GM12878 (cell line): ENCODE results near the gene OPTC. TPM values are rescaled to one million over a fixed set of nuclear protein-coding genes. Genes with fewer than 3 reads are reported as not detected.

Source experiments
- ATAC-seq: fragments of 200-7000 bp; cut with Tn5 transposase; 3 replicates; pipeline ENCODE4 v1.9.1; 2020; ENCODE audit warnings: mild to moderate bottlenecking, moderate library complexity
- BruUV-seq: library from RNA; stranded (reverse); fragments of 400-500 nt; replicated peaks from 2 replicates; lab custom pipeline; 2021; lab: Mats Ljungman, UMichigan
- CTCF ChIA-PET: fragments of 300-600 bp; sonication (Branson Sonifier 250); formaldehyde crosslinking; extraction: SDS; loops from one replicate; lab custom pipeline; 2021; ENCODE audit warnings: inconsistent platforms; lab: Yijun Ruan, JAX
- POLR2A ChIA-PET: fragments of 350-600 bp; formaldehyde crosslinking; extraction: SDS; loops from one replicate; lab custom pipeline; 2021; ENCODE audit warnings: inconsistent platforms; lab: Charles Lee
- RAD21 ChIA-PET: fragments of 300-600 bp; sonication (Branson Sonifier 250); formaldehyde crosslinking; loops from one replicate; lab custom pipeline; 2023; ENCODE audit warnings: antibody characterized with exemption; ENCODE audit not compliant: unreplicated experiment; lab: Charles Lee
- SMC1A ChIA-PET: fragments of 300-600 bp; sonication (Branson Sonifier 250); formaldehyde crosslinking; loops from one replicate; lab custom pipeline; 2023; ENCODE audit not compliant: unreplicated experiment, uncharacterized antibody; lab: Charles Lee
- DNase-seq: peaks from one replicate; pipeline ENCODE4 v3.0.0-alpha.2; 2011; ENCODE audit warnings: low read depth, low spot score
- FAIRE-seq: peaks from 3 replicates; lab custom pipeline; 2011; peaks lifted over from hg19 to GRCh38; lab: Jason Lieb, UNC
- H2AFZ ChIP-seq: 2 replicates; pipeline ENCODE4 v1.6.0; 2011; ENCODE audit warnings: low read depth, low read length, control low read depth; ENCODE audit not compliant: control insufficient read depth
- H3K27ac ChIP-seq: 2 replicates; pipeline ENCODE4 v1.5.1; 2011; ENCODE audit warnings: control low read depth; ENCODE audit not compliant: control insufficient read depth, insufficient read depth
- H3K27me3 ChIP-seq, 2 experiments: replicated peaks in 1 of 2; 2 replicates each; pipeline versions ENCODE4 v1.6.0 to v1.6.1; 2011; ENCODE audit warnings: low read length in 1 of 2; ENCODE audit not compliant: control insufficient read depth in 2 of 2, insufficient read depth in 2 of 2
- H3K36me3 ChIP-seq, 2 experiments: 2 replicates each; pipeline ENCODE4 v1.5.1; 2011; ENCODE audit warnings: low read length in 1 of 2; ENCODE audit not compliant: control insufficient read depth in 2 of 2, insufficient read depth in 2 of 2
- H3K4me1 ChIP-seq: 2 replicates; pipeline ENCODE4 v1.6.1; 2011; ENCODE audit warnings: mild to moderate bottlenecking, low read length, moderate library complexity, mixed read lengths; ENCODE audit not compliant: control insufficient read depth, insufficient read depth
- H3K4me2 ChIP-seq: 2 replicates; pipeline ENCODE4 v1.6.0; 2011; ENCODE audit warnings: control low read depth; ENCODE audit not compliant: control insufficient read depth, insufficient read depth
- H3K4me3 ChIP-seq: fragments of 200-600 bp; sonication (generic); 2 replicates; pipeline ENCODE4 v1.5.1; 2016
- H3K79me2 ChIP-seq: 2 replicates; pipeline ENCODE4 v1.6.0; 2011; ENCODE audit warnings: low read length; ENCODE audit not compliant: control insufficient read depth, insufficient read depth
- H3K9ac ChIP-seq: 2 replicates; pipeline ENCODE4 v1.8.0; 2011; ENCODE audit warnings: low read length, control low read depth, mixed read lengths; ENCODE audit not compliant: control insufficient read depth, insufficient read depth
- H3K9me3 ChIP-seq: replicated peaks from 3 replicates; pipeline ENCODE4 v1.5.1; 2011; ENCODE audit warnings: mild to moderate bottlenecking, low read length; ENCODE audit not compliant: control insufficient read depth, insufficient read depth
- H4K20me1 ChIP-seq: 2 replicates; pipeline ENCODE4 v1.6.0; 2011; ENCODE audit not compliant: control insufficient read depth, insufficient read depth
- BCL3 ChIP-seq: IDR thresholded peaks from 2 replicates; pipeline ENCODE4 v1.6.1; 2011; ENCODE audit warnings: borderline replicate concordance, low read depth, mild to moderate bottlenecking, moderate library complexity, low read length; ENCODE audit not compliant: insufficient read depth, poor library complexity, severe bottlenecking
- CHD2 ChIP-seq: IDR thresholded peaks from 2 replicates; pipeline ENCODE4 v1.6.1; 2011; ENCODE audit warnings: low read depth, low read length, improper control_type of control experiment, borderline replicate concordance
- EED ChIP-seq: sonication (generic); IDR thresholded peaks from 2 replicates; pipeline ENCODE4 v1.6.1; 2016; ENCODE audit warnings: antibody characterized with exemption, low read depth
- JUNB ChIP-seq: IDR thresholded peaks from 2 replicates; pipeline ENCODE4 v1.6.1; 2016; ENCODE audit warnings: antibody characterized with exemption, mild to moderate bottlenecking
- NR2C2 ChIP-seq: IDR thresholded peaks from 2 replicates; pipeline ENCODE4 v1.6.1; 2011; ENCODE audit warnings: borderline replicate concordance, low read depth; ENCODE audit not compliant: control insufficient read depth, insufficient read length
- SKIL ChIP-seq: fragments of 450-650 bp; IDR thresholded peaks from 2 replicates; pipeline ENCODE4 v1.6.1; 2017; ENCODE audit warnings: mild to moderate bottlenecking, low read depth, inconsistent platforms; ENCODE audit not compliant: poor library complexity, severe bottlenecking
- SMAD1 ChIP-seq: fragments of 450-650 bp; IDR thresholded peaks from 2 replicates; pipeline ENCODE4 v1.6.1; 2018; ENCODE audit warnings: mild to moderate bottlenecking, low read depth; ENCODE audit not compliant: partially characterized antibody
- STAT3 ChIP-seq: IDR thresholded peaks from 2 replicates; pipeline ENCODE4 v1.6.1; 2011; ENCODE audit warnings: low read depth, low read length, improper control_type of control experiment
- WGBS: methylation state at CpG from one replicate; pipeline ENCODE4 v1.1.6; 2016; ENCODE audit warnings: low lambda C conversion rate; ENCODE audit not compliant: insufficient replicate concordance, insufficient coverage; ENCODE audit errors: missing lambda C conversion rate; 5-methylcytosine and 5-hydroxymethylcytosine counted together
- in situ Hi-C: fragments of 300-500 bp; cut with MboI; formaldehyde crosslinking; loops from 9 replicates; pipeline ENCODE4 v1.14.3; 2018; ENCODE audit warnings: mixed read lengths
- intact Hi-C: fragments of 100-400 bp; cut with micrococcal nuclease; formaldehyde crosslinking; loops from one replicate; pipeline ENCODE4 v1.14.2; 2022; ENCODE audit not compliant: unreplicated experiment
- polyA plus RNA-seq, 11 experiments: library from polyadenylated mRNA; depleted of rRNA in 4 of 11; unstranded in 6 of 11; stranded (reverse) in 5 of 11; fragments of >200 nt; fragmentation: Nextera tagmentation in 4 of 11; fragmentation: Illumina TruSeq in 1 of 11; extraction: Ambion mirVana in 4 of 11; extraction: Trizol in 1 of 11; gene quantifications; 1 replicate in 1 of 11; 2 replicates in 10 of 11; pipeline versions ENCODE4 v1.2.1 to v1.2.3, GENCODE V29; 2011 to 2016; ENCODE audit warnings: inconsistent platforms in 2 of 11, missing spikeins in 2 of 11, low read depth in 1 of 11
- total RNA-seq, 4 experiments: library from RNA; depleted of rRNA in 3 of 4; stranded (reverse); fragments of >200 nt in 3 of 4; fragmentation: Illumina TruSeq in 1 of 4; extraction: Trizol in 1 of 4; gene quantifications; 2 replicates each; pipeline versions ENCODE4 v1.2.1 to v1.2.3, GENCODE V29; 2013 to 2021

Gene OPTC
- total and polyA plus RNA-seq, 10 of the 15 experiments (the other 5 are each of a cell fraction or from before 2014, with no cell fraction given), result not detected

GRCh38 chr1:203537806-203538464 is 44.0 kb downstream of the OPTC start:
- ChIA-PET POLR2A (no interaction called here), CTCF (interaction anchor here (1.4 kb wide), 1 partner anchor 47 kb away, joined by 3 read pairs; no protein-coding TSS in a partner anchor), RAD21 (no interaction called here), SMC1A (interaction anchor here (0.6 kb wide), 1 partner anchor 27 kb away, joined by 3 read pairs; no protein-coding TSS in a partner anchor)
- intact Hi-C loops, result no loop called here
- Histone ChIP-seq H3K36me3 (no peaks in the 10 kb centered on the region), H3K4me1 (no peaks in the 10 kb centered on the region), H3K79me2 (no peaks in the 10 kb centered on the region), H3K9me3 (no peaks in the 10 kb centered on the region), H4K20me1 (no peaks in the 10 kb centered on the region), H3K4me3 (no peak overlapping the region), H2AFZ (no peak overlapping the region), H3K27ac (no peak overlapping the region), H3K27me3 (peaks cover 0 to 2% of the 10 kb centered on the region in 2 experiments; a peak in 3 of 4 replicates), H3K9ac (no peak overlapping the region), H3K4me2 (no peak overlapping the region)
- ATAC-seq (no peak), DNase-seq (no peak), FAIRE-seq (no peak)
- in situ Hi-C loops, result no loop called here
- no TSS peak for BruUV-seq
- no peak for TF ChIP-seq JUNB
- 29% methylated on average over 5 of the region's 5 CpGs for WGBS

- DNase-seq (no peak), ATAC-seq (no peak), FAIRE-seq (no peak)
- no TSS peak for BruUV-seq
- H3K4me2 ChIP-seq, result no peak overlapping the region
- RAD21 ChIA-PET, result no interaction called here
- WGBS, result 0% methylated on average over 1 of the region's 1 CpG
- no peaks in the 10 kb centered on the region for H4K20me1 ChIP-seq
- in situ Hi-C loops, result no loop called here
- H3K4me3 ChIP-seq, result no peak overlapping the region
- H3K9me3 ChIP-seq, result no peaks in the 10 kb centered on the region
- H2AFZ ChIP-seq, result no peak overlapping the region
- H3K27me3 ChIP-seq, result peaks cover 0 to 2% of the 10 kb centered on the region in 2 experiments; a peak in 3 of 4 replicates
- CTCF ChIA-PET, result interaction anchor here (1.4 kb wide), 1 partner anchor 47 kb away, joined by 3 read pairs; no protein-coding TSS in a partner anchor
- intact Hi-C loops, result no loop called here
- H3K27ac ChIP-seq, result no peak overlapping the region
- POLR2A ChIA-PET, result no interaction called here
- SMC1A ChIA-PET, result no interaction called here
- no peaks in the 10 kb centered on the region for H3K36me3 ChIP-seq
- H3K79me2 ChIP-seq, result no peaks in the 10 kb centered on the region
- H3K9ac ChIP-seq, result no peak overlapping the region
- no peaks in the 10 kb centered on the region for H3K4me1 ChIP-seq
- TF ChIP-seq BCL3, result no peak
- TF ChIP-seq NR2C2, result no peak
- TF ChIP-seq CHD2, result no peak
- no peak for TF ChIP-seq SKIL
- no peak for TF ChIP-seq SMAD1
- TF ChIP-seq EED, result no peak
- no peak for TF ChIP-seq STAT3
These were observed 44.8 kb downstream of the OPTC start for GRCh38 chr1:203538726-203539125.
